Uterus (tissue), 4 donors: ENCODE data around the gene RXFP3. TPM values are rescaled to one million over a fixed set of nuclear protein-coding genes. Genes with fewer than 3 reads are reported as not detected.
"Not testable (repeated sequence)": the region's sequence is repeated elsewhere in the genome, so short reads cannot be mapped to it uniquely, and the experiment has no call there.

Source experiments
- DNase-seq, 2 donors: peaks; one replicate each; pipeline ENCODE4 v3.0.0-alpha.2; 2019 to 2020
- H3K27ac ChIP-seq, 2 donors: fragments of 200-600 bp; sonication (generic); 1 replicate in 1 of 2; 2 replicates in 1 of 2; pipeline ENCODE4 v1.5.1; 2016 to 2018
- H3K27me3 ChIP-seq, 2 donors: fragments of 200-600 bp; sonication (generic); one replicate each; pipeline ENCODE4 v1.5.1; 2018 to 2019; ENCODE audit warnings: control low read depth in 1 of 2
- H3K36me3 ChIP-seq, 2 donors: fragments of 200-600 bp; sonication (generic); one replicate each; pipeline ENCODE4 v1.5.1; 2019; ENCODE audit warnings: control low read depth in 1 of 2
- H3K4me1 ChIP-seq, 2 donors: fragments of 200-600 bp; sonication (generic); one replicate each; pipeline ENCODE4 v1.5.1; 2018 to 2019; ENCODE audit warnings: control low read depth in 1 of 2
- H3K4me3 ChIP-seq, 2 donors: fragments of 200-600 bp; sonication (generic); 1 replicate in 1 of 2; 2 replicates in 1 of 2; pipeline ENCODE4 v1.5.1; 2018 to 2019; ENCODE audit warnings: mild to moderate bottlenecking in 1 of 2
- H3K9me3 ChIP-seq, 2 donors: fragments of 200-600 bp; sonication (generic); one replicate each; pipeline ENCODE4 v1.5.1; 2019; ENCODE audit warnings: control low read depth in 1 of 2
- POLR2A ChIP-seq, 2 donors: fragments of 450-650 bp; IDR thresholded peaks; one replicate each; pipeline ENCODE4 v1.6.1; 2016; ENCODE audit warnings: antibody characterized with exemption in 2 of 2, mild to moderate bottlenecking in 1 of 2, moderate library complexity in 1 of 2
- intact Hi-C: fragments of 100-400 bp; cut with DNase I; formaldehyde crosslinking; loops from one replicate; pipeline ENCODE4 v1.15.1; 2023; ENCODE audit warnings: low total_unique reads
- total RNA-seq, 4 donors: library from RNA; depleted of rRNA in 3 of 4; stranded (reverse); fragments of >200 nt in 3 of 4; gene quantifications; one replicate each; pipeline versions ENCODE4 v1.1.0 to v1.2.4, GENCODE V29; 2014 to 2023
- TF ChIP-seq, protein P1 (sequence below), 4 experiments: fragments of 200-600 bp in 2 of 4; fragments of 450-650 bp in 2 of 4; sonication (generic) in 2 of 4; IDR thresholded peaks; one replicate each; pipeline ENCODE4 v1.5.1; 2016 to 2019; ENCODE audit warnings: antibody characterized with exemption in 4 of 4, mild to moderate bottlenecking in 2 of 4, moderate library complexity in 1 of 4
- donor health status: DM: yes; HTN: yes; CAD: no.

RXFP3 gene
- total RNA-seq, 4 donors from 2014 or later, result not detected

DNA sequence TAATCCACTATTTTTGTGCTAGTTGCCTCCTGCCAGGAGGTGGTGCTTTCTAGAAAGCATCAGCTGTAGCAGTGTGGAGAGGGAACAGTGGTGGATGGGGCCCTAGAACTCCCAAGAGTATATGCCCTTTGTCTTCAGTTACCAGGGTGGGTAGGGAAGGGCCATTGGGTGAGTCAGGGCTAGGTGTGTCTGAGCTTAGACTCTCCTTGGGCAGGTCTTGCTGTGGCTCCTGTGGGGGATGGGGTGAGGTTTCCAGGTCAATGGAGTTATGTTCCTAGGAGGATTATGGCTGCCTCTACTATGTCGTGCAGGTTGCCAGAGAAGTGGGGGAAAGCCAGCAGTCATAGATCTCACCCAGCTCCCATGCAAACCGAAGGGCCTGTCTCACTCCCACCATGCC lies 33.1 kb upstream of the RXFP3 start:
- H3K27me3 ChIP-seq, result no peaks in the 10 kb centered on the region
- no peaks in the 10 kb centered on the region for H3K4me1 ChIP-seq
- intact Hi-C loops, result no loop called here
- no peaks in the 10 kb centered on the region for H3K36me3 ChIP-seq
- no peak overlapping the region for H3K27ac ChIP-seq
- no peak overlapping the region for H3K4me3 ChIP-seq
- H3K9me3 ChIP-seq, result peaks cover 2 to 3% of the 10 kb centered on the region in 2 donors
- DNase-seq, result no peak
- TF ChIP-seq, protein P1, sequence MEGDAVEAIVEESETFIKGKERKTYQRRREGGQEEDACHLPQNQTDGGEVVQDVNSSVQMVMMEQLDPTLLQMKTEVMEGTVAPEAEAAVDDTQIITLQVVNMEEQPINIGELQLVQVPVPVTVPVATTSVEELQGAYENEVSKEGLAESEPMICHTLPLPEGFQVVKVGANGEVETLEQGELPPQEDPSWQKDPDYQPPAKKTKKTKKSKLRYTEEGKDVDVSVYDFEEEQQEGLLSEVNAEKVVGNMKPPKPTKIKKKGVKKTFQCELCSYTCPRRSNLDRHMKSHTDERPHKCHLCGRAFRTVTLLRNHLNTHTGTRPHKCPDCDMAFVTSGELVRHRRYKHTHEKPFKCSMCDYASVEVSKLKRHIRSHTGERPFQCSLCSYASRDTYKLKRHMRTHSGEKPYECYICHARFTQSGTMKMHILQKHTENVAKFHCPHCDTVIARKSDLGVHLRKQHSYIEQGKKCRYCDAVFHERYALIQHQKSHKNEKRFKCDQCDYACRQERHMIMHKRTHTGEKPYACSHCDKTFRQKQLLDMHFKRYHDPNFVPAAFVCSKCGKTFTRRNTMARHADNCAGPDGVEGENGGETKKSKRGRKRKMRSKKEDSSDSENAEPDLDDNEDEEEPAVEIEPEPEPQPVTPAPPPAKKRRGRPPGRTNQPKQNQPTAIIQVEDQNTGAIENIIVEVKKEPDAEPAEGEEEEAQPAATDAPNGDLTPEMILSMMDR (IDR thresholded peaks at IDR 0.05), result no peak
- TF ChIP-seq POLR2A (IDR thresholded peaks at IDR 0.05), result no peak

- Histone ChIP-seq H3K27me3 (no peaks in the 10 kb centered on the region), H3K4me1 (no peaks in the 10 kb centered on the region), H3K4me3 (no peak overlapping the region), H3K27ac (no peak overlapping the region), H3K9me3 (peaks cover 2 to 3% of the 10 kb centered on the region in 2 donors), H3K36me3 (no peaks in the 10 kb centered on the region)
- intact Hi-C loops, result no loop called here
- DNase-seq, result no peak
- no peak for TF ChIP-seq POLR2A (IDR thresholded peaks at IDR 0.05)
- TF ChIP-seq, protein P1 (IDR thresholded peaks at IDR 0.05), result no peak
Observed at GRCh38 chr5:33905381-33905780, 30.8 kb upstream of the RXFP3 start.

DNA sequence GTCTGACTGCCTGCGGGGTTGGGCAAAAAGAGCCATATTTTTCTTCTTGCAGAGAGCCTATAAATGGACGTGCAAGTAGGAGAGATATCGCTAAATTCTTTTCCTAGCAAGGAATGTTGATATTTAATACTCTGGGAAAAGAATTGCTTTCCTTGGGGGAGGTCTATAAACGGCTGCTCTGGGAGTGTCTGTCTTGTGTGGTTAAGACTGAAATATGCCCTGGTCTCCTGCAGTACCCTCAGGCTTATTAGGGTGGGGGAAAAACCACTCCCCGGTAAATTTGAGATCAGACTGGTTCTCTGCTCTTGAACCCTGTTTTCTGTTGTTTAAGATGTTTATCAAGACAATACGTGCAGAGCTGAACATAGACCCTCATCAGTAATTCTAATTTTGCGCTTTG lies 29.9 kb upstream of the RXFP3 start:
- H3K4me1 ChIP-seq, intact Hi-C loops, H3K36me3 ChIP-seq, DNase-seq, H3K9me3 ChIP-seq, H3K27me3 ChIP-seq, H3K27ac ChIP-seq, H3K4me3 ChIP-seq: not testable (repeated sequence)

- DNase-seq, H3K4me3 ChIP-seq, intact Hi-C loops, H3K27ac ChIP-seq, H3K27me3 ChIP-seq, H3K9me3 ChIP-seq, H3K4me1 ChIP-seq, H3K36me3 ChIP-seq: not testable (repeated sequence)
Observed at GRCh38 chr5:33914844-33915243, 21.3 kb upstream of the RXFP3 start.

GRCh38 chr5:33921002-33921401 lies 15.2 kb upstream of the RXFP3 start:
- no peaks in the 10 kb centered on the region for H3K4me1 ChIP-seq
- DNase-seq, result no peak
- no peaks in the 10 kb centered on the region for H3K36me3 ChIP-seq
- no peaks in the 10 kb centered on the region for H3K9me3 ChIP-seq
- H3K4me3 ChIP-seq, result no peak overlapping the region
- H3K27ac ChIP-seq, result no peak overlapping the region
- H3K27me3 ChIP-seq, result no peaks in the 10 kb centered on the region
- intact Hi-C loops, result no loop called here
- TF ChIP-seq, protein P1 (IDR thresholded peaks at IDR 0.05), result no peak
- TF ChIP-seq POLR2A (IDR thresholded peaks at IDR 0.05), result no peak

- Histone ChIP-seq H3K27me3 (no peaks in the 10 kb centered on the region), H3K36me3 (no peaks in the 10 kb centered on the region), H3K27ac (no peak overlapping the region), H3K9me3 (no peaks in the 10 kb centered on the region), H3K4me3 (no peak overlapping the region), H3K4me1 (no peaks in the 10 kb centered on the region)
- TF ChIP-seq, protein P1 (IDR thresholded peaks at IDR 0.05), result no peak
- TF ChIP-seq POLR2A (IDR thresholded peaks at IDR 0.05), result no peak
- intact Hi-C loops, result no loop called here
- DNase-seq, result no peak
Observed at GRCh38 chr5:33925278-33925677, 10.9 kb upstream of the RXFP3 start.
